Left kidney (tissue), 2 donors: ENCODE measurements around the gene HMGCR. TPM values are rescaled to one million over a fixed set of nuclear protein-coding genes. Genes with fewer than 3 reads are reported as not detected.

Experiments used
- DNase-seq: peaks from one replicate; pipeline ENCODE4 v3.0.0-alpha.2; 2013
- polyA plus RNA-seq: library from polyadenylated mRNA; unstranded; fragments of 120-200 nt; gene quantifications from one replicate; pipeline ENCODE4 v1.2.1, GENCODE V29; 2013; ENCODE audit not compliant: insufficient read length

Gene HMGCR
- polyA plus RNA-seq, 1 donor: 82.8 TPM

DNA sequence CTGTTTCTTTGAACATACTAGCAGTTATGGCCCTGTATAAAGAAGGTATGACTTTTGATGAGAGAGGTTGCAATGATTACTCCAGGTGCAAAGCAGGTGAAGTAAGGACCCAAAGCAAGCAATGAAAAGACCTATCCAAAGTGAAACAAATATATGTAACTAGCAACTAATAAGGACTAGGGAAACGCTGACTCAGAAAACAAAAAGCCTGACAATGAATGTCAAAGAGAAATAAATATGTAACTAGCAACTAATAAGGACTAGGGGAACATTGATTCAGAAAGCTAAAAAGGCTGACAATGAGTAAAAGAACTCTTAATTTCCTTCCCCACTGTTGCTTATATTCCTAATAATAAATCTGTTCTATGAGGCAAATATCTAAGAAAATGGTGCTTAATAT, 43.1 kb downstream of the HMGCR start:
- DNase-seq: no peak

DNA sequence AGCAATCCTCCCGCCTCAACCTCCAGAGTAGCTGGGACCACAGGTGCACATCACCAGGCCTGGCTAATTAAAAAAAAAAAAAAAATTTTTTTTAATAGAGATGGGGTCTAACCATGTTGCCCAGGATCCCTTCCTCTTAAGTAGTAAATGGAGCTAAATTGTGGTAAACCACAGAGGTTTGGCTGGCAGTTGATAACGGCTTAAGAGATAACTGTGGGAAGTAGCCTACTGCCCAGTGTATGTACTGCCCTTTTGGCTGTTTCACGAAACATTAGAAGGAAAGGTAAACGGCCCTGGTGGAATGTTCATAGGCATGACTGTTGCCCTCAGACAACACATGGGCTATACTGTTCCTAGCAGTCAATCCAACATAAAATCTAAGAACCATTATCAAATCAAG, 44.4 kb downstream of the HMGCR start:
- DNase-seq: no peak

DNA sequence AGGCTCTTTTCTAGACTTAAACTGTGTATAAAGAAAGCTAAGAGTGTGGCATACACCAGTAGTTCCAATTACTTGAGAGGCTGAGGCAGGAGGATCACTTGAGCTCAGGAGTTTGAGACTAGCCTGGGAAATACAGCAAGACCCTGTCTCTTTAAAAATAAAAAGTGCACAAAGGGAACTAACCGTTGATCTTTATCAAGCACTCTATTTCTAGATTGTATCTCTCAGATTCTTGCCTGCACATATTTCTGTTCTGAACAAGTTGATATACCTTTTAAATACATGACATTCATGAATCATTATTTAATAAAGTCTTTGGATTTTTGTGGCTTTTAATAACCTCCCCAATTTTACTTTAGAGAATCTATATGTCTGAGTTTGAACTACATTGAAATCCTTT, 47.2 kb downstream of the HMGCR start:
- no peak for DNase-seq

DNA sequence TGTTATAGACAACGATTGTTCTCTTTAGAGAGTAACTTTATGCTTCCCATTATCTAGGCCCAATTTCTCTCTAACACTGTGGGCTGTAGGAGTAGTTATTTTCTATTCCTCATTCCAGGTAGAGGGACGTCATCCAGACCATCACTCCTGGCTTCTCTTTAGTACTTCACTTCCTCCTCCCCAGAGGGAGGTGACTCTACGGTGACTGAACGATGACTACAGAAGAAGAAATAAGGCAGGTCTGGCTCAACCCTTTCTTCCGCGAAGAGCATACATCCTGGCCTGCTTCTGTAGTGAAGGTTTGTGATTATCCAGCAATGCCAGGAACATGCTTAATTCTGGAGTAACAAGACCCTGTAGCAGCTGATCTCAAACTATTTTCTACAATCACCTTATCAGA, 50.8 kb downstream of the HMGCR start:
- no peak for DNase-seq

DNA sequence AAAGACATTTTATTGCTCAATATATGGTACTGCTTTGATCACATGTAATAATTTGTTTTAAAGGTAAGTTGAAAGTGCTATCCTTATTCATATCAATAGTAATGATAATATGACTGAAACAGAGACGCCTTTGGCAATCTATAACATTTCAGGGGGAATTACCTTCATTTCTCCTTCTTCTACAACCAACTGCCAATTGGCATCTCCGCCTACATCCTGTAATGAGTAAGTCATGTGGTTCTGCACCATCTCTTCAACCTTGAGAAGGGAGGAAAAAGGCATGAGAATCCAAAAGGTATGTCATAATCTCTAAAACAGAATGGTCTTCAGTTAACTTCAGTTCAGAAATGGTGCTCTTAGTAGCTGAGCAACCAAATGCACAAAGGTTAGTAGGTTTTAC, 52.4 kb downstream of the HMGCR start:
- DNase-seq: no peak

DNA sequence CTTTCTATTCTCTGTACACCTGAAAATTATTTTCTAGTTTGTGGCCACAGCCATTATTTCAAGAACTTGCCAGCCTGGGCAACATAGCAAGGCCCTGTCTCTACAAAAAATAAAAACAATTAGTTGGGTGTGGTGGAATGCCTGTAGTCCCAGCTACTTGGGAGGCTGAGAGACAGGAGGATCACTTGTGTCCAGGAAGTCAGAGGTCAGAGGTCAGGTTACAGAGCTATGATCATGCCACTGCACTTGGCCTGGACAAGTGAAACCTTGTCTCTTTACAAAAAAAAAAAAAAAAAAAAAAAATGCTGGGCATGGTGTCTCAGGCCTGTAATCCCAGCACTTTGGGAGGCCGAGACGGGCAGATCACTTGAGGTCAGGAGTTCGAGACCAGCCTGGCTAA, 58.3 kb downstream of the HMGCR start:
- DNase-seq: no peak

DNA sequence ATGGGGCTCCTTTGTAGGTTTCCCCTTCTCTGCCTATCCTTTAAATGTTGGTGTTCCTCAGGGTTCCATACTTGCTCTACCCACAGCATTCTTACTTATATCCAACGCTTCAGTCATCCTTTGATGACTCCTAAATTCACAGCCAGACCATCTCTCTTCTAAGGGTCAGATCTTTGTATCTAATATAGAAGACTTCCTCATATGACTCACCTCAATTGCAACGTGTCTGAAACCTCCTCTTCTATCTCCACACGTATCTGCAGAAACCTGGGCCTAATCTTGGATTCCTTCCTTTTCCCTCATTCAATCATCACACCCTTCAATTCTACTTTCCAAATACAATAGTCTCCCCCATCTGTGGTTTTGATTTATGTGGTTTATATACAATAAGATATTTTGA, 68.3 kb downstream of the HMGCR start:
- no peak for DNase-seq

Other genes with a start within 250 kb of the HMGCR start
- gene ANKRD31, start 100.3 kb upstream of the HMGCR start, polyA plus RNA-seq: 0.86 TPM
- gene CERT1, start 174.4 kb downstream of the HMGCR start, polyA plus RNA-seq: 63.7 TPM
- 36.9 TPM for gene POLK, start 174.7 kb downstream of the HMGCR start, polyA plus RNA-seq